G401.6 (cell line): ENCODE measurements around the gene SORL1-AS1.

ENCODE experiments used
- FAIRE-seq: peaks from 2 replicates; lab custom pipeline; 2012; peaks lifted over from hg19 to GRCh38; lab: Jason Lieb, UNC

The SORL1-AS1 gene

GRCh38 chr11:121451178-121451985 lies 1.4 kb downstream of the SORL1-AS1 start:
- FAIRE-seq = no peak

- no peak for FAIRE-seq
Measured at GRCh38 chr11:121450401-121450800, 2.4 kb downstream of the SORL1-AS1 start.

GRCh38 chr11:121449626-121450025 lies 3.1 kb downstream of the SORL1-AS1 start:
- FAIRE-seq = no peak

DNA sequence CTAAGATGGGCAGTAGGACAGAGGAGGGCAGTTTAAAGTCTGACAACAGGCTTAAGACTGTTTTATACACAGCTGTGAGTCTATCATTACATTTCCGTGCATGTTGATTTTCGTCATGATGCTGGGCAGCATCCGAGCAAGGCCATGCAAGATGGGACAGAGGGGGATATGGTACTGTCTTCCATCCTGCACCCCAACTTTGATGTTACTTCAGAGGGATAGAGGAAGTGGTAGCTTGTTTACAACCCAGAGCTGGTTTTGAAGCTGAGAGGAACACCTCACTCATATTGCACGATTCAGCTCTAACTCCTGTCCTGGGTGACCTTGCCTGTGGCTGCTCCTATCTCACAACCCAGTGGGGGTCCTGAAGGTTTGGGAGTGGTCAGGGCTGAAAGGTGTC lies 3.6 kb downstream of the SORL1-AS1 start:
- FAIRE-seq = no peak

DNA sequence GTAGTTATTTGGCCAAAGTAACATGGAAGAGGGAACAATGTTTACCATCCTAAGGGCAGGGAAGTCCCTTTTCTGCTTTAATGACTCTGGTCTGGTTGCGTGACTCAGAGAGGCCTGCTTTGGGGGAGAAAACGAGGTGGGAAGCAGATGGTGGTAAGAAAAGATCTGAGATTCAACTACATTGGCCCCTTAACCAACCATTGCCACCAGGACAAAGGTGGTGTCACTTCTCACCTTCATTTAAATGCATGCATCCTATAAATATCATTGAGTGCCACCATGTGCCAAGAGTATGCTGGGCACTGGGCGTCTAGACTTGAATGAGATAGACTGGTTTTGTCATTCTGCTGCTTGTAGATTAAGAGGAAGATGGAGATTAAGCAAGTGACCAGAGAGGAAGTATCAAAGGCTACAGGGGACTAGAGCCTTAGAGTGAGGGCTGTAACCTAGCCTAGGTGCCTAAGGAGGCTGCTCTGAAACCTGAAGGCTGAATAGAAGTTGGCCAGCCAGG lies 4.3 kb downstream of the SORL1-AS1 start:
- no peak for FAIRE-seq

DNA sequence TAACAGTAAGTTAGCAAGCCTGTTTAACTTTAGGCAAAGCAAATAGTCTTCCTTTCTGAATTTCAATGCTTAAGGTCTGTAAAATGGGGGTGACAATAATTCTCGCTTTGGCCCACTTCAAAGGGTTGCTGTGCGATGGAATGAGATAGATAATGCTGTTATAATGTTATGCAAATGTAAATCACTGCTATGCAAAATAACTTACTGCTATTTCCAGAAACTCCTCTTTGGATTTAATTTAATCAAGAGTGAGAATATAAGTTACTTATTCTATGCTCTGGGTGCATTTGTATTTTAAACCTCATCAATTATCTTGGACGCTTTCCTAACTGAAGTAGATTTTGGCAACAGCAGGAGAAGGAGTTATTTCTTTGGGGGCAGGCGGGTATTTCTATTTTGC lies 4.8 kb downstream of the SORL1-AS1 start:
- FAIRE-seq = no peak

DNA sequence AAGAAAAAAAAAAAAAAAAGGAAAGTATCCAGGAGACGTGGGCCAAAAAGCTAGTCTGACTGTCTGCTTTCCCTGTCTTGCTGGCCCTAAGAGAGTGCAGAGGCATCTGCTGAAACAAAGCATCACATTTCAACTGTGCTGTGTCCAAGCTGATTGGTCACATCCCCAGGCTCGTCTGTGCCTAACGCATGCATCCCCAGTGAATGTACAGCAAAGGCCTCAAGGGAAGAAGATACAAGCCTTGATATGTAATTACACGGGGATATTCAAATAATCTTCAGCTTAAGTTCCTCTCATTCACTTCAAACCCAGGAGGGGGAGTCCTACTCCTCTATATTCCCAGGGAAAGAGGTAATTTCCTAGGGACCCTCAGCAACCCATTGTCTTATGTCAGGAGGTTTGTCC lies 6.0 kb downstream of the SORL1-AS1 start:
- FAIRE-seq = no peak

- no peak for FAIRE-seq
Measured at GRCh38 chr11:121445071-121445768, 7.5 kb downstream of the SORL1-AS1 start.

GRCh38 chr11:121444526-121444925 lies 8.2 kb downstream of the SORL1-AS1 start:
- no peak for FAIRE-seq

GRCh38 chr11:121443688-121444275 lies 9.0 kb downstream of the SORL1-AS1 start:
- FAIRE-seq = no peak

DNA sequence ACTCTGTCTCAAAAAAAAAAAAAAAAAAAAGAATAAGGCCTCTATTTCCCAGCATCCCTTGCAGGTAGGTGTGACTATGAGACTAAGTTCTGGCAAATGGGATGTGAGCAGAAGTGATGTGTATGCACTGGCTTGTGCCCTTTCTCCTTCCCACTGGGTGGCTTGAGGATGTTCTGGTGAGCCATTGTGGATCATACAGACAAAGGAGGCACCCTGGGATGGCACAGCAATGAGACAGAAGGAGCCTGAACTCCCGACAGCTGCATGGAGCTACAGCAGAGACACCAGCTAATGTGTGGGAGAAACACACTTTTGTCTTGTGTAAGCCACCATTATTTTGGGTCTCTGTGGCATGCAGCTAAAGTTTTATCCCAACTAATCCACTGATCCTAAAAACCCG lies 11.2 kb downstream of the SORL1-AS1 start:
- no peak for FAIRE-seq

- no peak for FAIRE-seq
Measured at GRCh38 chr11:121439759-121440158, 13.0 kb downstream of the SORL1-AS1 start.

DNA sequence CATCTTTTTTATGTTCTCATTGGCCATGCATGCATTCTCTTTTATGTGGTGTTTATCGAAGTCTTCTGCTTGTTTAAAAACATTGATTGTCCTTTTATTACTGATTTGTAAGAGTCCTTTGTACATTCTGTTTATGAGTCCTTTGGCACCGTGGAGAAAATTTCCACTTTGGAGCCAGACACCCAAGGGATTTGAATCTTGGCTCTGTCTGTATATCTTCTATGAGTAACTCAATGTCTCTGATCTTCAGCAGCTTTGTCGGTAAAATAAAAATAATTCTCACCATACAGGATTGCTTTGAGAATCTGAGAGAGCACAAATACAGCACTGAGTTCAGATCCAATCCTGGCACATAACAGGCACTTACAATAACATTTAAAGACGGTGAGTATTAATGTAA lies 13.4 kb downstream of the SORL1-AS1 start:
- FAIRE-seq = no peak

DNA sequence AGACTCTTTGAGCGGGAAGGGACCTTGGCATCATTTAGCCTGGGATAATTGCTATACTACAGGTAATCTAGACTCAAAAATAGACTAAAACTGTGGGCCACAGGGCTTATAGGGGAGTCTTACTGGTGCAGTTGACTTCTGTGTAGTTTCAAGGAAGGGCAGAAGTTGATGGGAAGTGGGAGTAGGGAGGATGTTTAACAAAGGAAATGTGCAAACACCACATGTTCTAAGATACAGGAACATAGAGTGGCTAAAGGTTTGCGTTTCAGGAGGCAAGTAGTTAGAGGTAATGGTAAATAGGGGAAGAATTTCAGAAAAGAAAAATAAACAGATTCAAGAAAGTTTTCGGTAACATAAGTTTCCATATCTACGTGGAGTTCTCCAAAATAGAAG lies 15.1 kb downstream of the SORL1-AS1 start:
- FAIRE-seq = no peak

GRCh38 chr11:121437018-121437685 lies 15.6 kb downstream of the SORL1-AS1 start:
- no peak for FAIRE-seq

- no peak for FAIRE-seq
Measured at GRCh38 chr11:121435551-121436511, 16.9 kb downstream of the SORL1-AS1 start.

DNA sequence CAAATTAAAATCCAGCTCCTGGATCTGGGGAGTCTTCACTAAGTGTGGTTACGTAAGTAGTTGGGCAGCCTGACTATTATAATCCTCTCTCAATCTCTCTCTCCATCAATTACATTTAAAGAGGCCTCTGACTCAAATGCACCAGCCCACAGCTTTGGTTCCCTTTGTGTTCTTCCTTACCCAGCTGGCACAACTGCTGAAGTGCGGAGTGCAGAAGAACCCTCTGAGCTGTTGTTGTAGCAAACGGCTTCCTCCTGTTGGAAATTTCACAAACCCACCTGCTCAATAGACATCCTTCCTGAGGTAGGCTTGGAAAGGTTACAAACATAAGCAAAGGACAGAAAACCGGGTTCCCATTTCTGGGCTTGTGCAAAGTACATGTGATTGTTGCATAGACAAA lies 17.6 kb downstream of the SORL1-AS1 start:
- FAIRE-seq = no peak

GRCh38 chr11:121431820-121432526 lies 20.8 kb downstream of the SORL1-AS1 start:
- FAIRE-seq = no peak

DNA sequence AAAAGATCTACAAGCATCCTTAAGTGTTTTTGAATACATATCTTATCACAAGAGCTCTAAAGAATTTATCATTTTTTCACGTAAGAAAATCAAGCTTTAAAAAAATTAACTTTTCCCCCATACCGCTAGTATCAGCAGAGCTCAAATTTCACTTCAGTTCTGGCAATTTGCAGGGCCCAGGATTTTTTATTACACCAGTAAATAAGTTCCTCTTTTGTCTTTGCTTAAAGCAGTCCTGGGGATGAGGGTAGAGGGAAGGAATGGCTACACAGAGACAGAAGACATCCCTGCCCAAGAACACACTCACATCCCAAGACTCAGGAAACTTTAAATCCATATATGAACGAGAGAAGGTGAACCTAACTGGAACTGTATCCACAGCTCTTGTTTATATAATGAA lies 23.2 kb downstream of the SORL1-AS1 start:
- FAIRE-seq = no peak

- FAIRE-seq = no peak
Measured at GRCh38 chr11:121427400-121427744, 25.4 kb downstream of the SORL1-AS1 start.
